NCI-H1436 (cell line): ENCODE results near the gene COMMD4.
"Not testable (repeated sequence)": the region's sequence is repeated elsewhere in the genome, so short reads cannot be mapped to it uniquely, and the experiment has no call there.

Experiments
- DNase-seq: peaks from one replicate; lab custom pipeline; 2025; lab: John Stamatoyannopoulos, UW

The COMMD4 gene

DNA sequence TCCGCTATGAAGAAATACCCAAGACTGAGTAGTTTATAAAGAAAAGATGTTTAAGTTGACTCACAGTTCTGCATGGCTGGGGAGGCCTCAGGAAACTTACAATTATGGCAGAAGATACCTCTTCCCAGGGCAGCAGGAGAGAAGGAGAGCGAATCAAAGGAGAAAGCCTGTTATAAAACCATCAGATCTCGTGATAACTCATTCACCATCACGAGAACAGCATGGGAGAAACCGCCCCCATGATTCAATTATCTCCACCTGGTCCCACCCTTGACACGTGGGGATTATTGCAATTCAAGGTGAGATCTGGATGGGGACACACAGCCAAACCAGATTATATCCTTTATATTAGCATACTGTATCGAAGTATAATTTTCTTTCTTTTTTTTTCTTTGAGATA is 3.8 kb upstream of the COMMD4 start:
- peak; percentile 14 for DNase-seq

GRCh38 chr15:75333654-75334419 is 2.0 kb upstream of the COMMD4 start:
- DNase-seq: not testable (repeated sequence)

DNA sequence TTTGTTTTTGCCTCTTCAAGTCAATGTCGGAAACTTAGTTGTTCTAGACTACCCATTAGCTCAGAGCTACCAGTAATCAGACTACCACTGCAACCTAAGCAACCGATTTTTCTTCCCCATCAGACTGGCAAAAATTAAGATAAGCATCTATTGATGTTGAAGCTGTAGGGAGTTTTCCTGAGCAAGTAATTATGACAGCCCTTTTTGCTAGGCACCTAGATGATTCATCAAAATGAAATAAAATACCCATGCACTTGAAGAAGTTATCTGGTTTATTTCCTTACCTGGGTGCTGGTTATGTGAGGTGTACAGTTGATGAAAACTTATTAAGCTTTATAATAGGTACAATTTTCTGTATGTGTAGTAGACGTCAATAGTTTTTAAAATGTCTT is 554 bp upstream of the COMMD4 start:
- no peak for DNase-seq

GRCh38 chr15:75338661-75339240 is 2.9 kb downstream of the COMMD4 start:
- no peak for DNase-seq

- DNase-seq: no peak
These were observed 3.8 kb downstream of the COMMD4 start for GRCh38 chr15:75339531-75340240.

GRCh38 chr15:75342221-75342620 is 6.4 kb downstream of the COMMD4 start:
- no peak for DNase-seq

- not testable (repeated sequence) for DNase-seq
These were observed 8.1 kb downstream of the COMMD4 start for GRCh38 chr15:75343953-75344352.

- DNase-seq: no peak
These were observed 10.9 kb downstream of the COMMD4 start, which contains the start of gene NEIL1 for GRCh38 chr15:75346796-75347221. NEIL1 (plus strand) TSS chr15:75347039; CDS start chr15:75348906, 1,867 bp downstream.

- peak; percentile 67 for DNase-seq
These were observed 11.6 kb downstream of the COMMD4 start for GRCh38 chr15:75347222-75348033.

DNA sequence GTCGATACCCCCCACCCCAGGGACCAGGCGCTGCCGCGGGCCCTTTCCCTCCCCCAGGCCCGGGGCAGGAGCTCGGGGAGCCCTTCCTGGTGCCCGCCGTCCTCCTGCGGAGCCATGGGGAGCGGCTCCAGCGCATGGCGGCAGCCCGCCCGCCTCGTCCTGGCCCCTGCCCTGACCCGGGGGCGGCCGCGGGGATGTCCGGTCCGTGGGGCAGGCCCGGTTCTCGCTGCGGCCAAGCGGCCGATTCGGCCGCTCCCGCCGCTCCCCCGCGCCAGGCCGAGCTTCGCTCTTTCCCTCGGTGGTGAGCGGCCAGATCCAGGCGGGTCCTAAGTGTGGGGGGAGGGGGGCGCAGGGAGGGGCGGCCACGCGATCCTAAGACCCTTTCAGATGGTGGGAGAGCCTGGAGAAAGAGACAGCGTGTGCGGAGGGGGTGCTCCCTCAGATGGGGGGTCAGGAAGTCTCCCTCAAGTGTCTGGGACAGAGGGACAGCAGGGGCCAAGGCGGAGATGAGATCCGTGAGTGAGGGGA is 12.2 kb downstream of the COMMD4 start:
- DNase-seq: no peak

DNA sequence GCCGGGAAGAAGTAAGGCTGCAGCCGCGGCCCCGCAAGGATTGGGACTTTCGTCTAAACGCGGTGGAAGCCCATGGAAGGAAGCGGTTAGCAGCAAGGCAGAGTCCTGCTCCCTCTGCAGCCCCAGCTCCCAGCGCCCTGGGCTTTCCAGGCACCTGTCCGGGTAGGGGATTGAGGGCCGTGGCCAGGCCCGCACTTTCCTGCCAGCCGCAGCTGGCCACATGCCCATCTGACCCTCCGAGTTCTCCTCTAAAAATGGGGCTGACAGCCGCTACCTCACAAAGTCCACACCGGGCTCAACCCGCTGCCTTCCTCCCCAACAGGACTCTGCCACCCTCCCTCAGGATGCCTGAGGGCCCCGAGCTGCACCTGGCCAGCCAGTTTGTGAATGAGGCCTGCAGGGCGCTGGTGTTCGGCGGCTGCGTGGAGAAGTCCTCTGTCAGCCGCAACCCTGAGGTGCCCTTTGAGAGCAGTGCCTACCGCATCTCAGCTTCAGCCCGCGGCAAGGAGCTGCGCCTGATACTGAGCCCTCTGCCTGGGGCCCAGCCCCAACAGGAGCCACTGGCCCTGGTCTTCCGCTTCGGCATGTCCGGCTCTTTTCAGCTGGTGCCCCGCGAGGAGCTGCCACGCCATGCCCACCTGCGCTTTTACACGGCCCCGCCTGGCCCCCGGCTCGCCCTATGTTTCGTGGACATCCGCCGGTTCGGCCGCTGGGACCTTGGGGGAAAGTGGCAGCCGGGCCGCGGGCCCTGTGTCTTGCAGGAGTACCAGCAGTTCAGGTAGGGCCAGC is 12.9 kb downstream of the COMMD4 start:
- DNase-seq: no peak

DNA sequence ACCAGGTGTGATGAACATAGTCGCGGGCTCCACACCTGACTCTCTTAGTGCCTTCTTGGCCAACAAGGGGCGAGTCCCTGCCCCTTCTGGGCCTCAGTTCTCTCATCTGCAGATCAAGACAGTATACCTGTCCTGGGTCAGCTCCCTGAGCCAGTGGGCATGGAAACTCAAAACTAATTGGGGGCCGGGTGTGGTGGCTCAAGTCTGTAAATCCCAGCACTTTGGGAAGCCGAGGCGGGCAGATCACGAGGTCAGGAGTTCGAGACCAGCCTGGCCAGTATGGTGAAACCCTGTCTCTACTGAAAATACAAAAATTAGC is 13.4 kb downstream of the COMMD4 start:
- DNase-seq: not testable (repeated sequence)

DNA sequence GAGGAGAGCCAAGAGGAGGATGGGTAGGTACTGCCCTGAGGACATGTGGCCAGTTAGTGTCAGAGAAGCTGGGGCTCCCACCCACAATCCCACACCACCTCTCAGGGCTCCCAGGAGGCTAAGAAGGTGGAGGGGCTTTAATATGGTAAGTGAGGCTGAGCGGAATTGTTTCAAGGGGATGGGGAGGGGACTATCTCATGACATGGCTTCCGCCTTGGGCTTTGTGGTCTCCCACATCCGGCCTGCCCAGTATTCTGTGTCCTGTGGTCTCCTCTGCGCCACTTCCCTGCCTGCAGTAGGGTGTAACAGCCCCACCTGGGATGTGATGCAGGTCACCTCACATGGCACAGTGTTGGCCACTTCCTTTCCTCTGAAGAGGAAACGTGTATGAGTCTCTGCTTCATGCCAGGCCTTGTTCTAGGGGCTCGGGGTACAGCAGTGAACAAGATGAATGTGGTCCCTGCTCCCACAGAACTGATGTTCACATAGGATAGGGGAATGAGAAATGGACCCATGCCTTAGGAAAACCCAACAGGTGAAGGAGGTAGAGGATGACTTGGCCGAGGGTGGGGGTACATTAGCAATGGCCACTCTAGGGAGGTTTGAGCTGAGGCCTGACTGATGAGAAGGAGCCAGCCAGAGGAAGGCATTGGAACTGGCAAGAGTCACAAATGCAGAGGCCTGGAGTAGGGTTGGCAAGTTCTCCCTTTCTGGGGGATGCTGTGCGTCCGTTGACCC is 14.2 kb downstream of the COMMD4 start:
- DNase-seq: no peak

GRCh38 chr15:75350601-75351361 is 14.9 kb downstream of the COMMD4 start:
- DNase-seq: no peak

- no peak for DNase-seq
These were observed 16.6 kb downstream of the COMMD4 start for GRCh38 chr15:75352186-75353080.

- no peak for DNase-seq
These were observed 17.7 kb downstream of the COMMD4 start for GRCh38 chr15:75353604-75354003.

DNA sequence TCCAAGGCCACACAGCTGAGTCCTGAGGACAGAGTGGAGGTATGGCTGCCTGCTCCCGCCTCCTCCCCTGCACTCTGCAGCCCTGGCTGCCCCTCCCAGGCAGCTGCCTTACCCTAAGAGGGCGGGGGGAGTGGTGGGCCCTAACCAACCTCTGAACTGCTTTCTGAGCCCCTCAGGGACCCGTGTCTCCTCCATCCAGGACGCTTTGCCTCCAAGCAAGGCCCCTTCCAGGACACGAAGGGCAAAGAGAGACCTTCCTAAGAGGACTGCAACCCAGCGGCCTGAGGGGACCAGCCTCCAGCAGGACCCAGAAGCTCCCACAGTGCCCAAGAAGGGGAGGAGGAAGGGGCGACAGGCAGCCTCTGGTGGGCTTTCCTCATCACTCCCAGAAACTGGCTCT is 18.6 kb downstream of the COMMD4 start:
- no peak for DNase-seq

- no peak for DNase-seq
These were observed 19.5 kb downstream of the COMMD4 start for GRCh38 chr15:75355369-75355768.

GRCh38 chr15:75356006-75356405 is 20.1 kb downstream of the COMMD4 start:
- no peak for DNase-seq
